Activated CD8-positive, alpha-beta memory T cell treated with anti-CD3 and anti-CD28 coated beads, Interleukin-2, amount 10 ng/mL, durations not matched to agents 7 days and 5 days (primary cell): ENCODE results near the gene TKTL1. TPM values are rescaled to one million over a fixed set of nuclear protein-coding genes. Genes with fewer than 3 reads are reported as not detected.

Experiments
- ATAC-seq: fragments of 150-1000 bp; cut with Tn5 transposase; one replicate; pipeline ENCODE4 v1.10.0; 2021; ENCODE audit warnings: moderate library complexity
- CTCF ChIA-PET: fragments of 350-600 bp; sonication (Branson Sonifier 250); formaldehyde crosslinking; loops from one replicate; lab custom pipeline; 2021; ENCODE audit warnings: antibody characterized with exemption; lab: Charles Lee
- DNase-seq: peaks from one replicate; pipeline ENCODE4 v3.0.0-alpha.2; 2020
- H3K27ac Mint-ChIP-seq: one replicate; pipeline ENCODE4 v1.8.0; 2021; ENCODE audit warnings: mild to moderate bottlenecking, mixed read lengths
- H3K27me3 Mint-ChIP-seq: one replicate; pipeline ENCODE4 v1.8.0; 2021; ENCODE audit warnings: mixed read lengths
- H3K36me3 Mint-ChIP-seq: one replicate; pipeline ENCODE4 v1.8.0; 2021; ENCODE audit warnings: mild to moderate bottlenecking, mixed read lengths
- H3K4me1 Mint-ChIP-seq: one replicate; pipeline ENCODE4 v1.8.0; 2021; ENCODE audit warnings: mixed read lengths
- H3K4me3 Mint-ChIP-seq: one replicate; pipeline ENCODE4 v1.8.0; 2021; ENCODE audit warnings: mild to moderate bottlenecking, moderate library complexity, mixed read lengths
- H3K9me3 Mint-ChIP-seq: one replicate; pipeline ENCODE4 v1.8.0; 2022; ENCODE audit warnings: low read depth, mixed read lengths
- total RNA-seq, 2 experiments: library from RNA; stranded (reverse); gene quantifications; one replicate each; pipeline ENCODE4 v1.2.3, GENCODE V29; 2021

Gene TKTL1
- total RNA-seq, 2 experiments from 2014 or later = 0.75 to 1.1 TPM

DNA sequence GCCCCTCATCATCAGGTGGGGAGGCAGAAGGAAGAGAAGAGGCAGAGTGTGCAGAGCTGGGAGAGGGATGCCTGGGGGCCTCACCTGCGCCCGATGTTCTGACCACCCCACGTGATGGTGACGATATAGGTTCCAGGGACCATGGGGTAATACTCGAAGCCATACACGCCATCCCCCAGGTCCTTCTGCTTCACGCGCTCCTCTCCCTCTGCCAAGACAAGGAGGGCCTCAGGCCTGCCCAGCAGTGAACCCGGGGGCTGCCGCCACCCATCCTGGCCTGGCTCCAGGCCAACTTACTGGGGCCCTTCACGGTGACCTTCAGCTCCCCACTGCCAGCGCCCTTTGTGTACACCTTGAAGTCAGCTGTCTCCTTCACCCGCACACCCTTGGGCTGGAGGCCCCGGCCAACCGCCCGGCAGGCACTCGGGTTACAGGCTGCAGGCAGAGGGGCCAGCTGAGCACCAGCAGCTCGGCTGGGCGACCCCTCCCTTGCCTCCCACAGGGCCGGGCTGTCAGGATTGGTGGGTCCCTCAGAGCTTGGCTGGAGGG lies 69.5 kb downstream of the TKTL1 start:
- Mint-ChIP-seq H3K36me3 (peaks cover 42% of the 10 kb centered on the region), H3K4me3 (no peak overlapping the region), H3K9me3 (no peaks in the 10 kb centered on the region), H3K4me1 (peaks cover 47% of the 10 kb centered on the region), H3K27ac (no peak overlapping the region), H3K27me3 (no peaks in the 10 kb centered on the region)
- CTCF ChIA-PET = no interaction called here
- ATAC-seq = no peak
- DNase-seq = no peak

DNA sequence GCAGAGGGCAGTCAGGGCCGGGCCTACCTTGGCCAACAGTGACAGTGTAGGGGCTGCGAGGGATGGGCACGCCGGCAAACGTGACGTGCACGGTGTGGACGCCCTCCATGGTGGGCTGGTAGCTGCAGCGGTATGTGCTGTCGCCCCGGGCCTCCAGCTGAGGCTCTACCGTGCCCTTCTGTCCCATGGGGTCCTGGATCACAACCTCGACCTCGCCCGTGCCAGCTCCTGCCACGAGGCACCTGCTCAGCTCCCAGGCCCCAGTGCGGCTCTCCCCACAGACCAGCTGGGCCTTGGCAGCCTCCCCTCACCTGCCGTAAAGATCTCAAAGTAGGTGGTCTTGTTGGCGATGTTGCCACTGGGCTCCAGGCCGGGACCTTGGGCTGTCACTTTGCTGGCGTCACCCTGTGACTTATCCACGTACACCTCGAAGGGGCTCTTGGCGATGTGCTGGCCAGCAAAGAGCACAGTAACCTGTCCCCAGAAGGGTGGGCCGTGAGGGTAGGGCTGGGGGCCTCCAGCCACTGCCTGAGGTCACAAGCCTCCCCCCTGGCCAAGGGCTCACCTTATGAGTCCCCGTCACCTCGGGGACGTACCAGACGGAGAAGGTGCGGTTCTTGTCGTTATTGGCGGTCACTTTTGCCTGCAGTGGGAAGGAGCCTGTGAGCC lies 70.5 kb downstream of the TKTL1 start:
- DNase-seq (no peak), ATAC-seq (no peak)
- Mint-ChIP-seq H3K4me1 (peaks cover 41% of the 10 kb centered on the region), H3K27ac (peak overlapping the region; percentile 56), H3K4me3 (no peak overlapping the region), H3K9me3 (no peaks in the 10 kb centered on the region), H3K27me3 (no peaks in the 10 kb centered on the region), H3K36me3 (peaks cover 46% of the 10 kb centered on the region)
- CTCF ChIA-PET = interaction anchor here (1.4 kb wide), 1 partner anchor 16 kb away, joined by 5 read pairs; no protein-coding TSS in a partner anchor

DNA sequence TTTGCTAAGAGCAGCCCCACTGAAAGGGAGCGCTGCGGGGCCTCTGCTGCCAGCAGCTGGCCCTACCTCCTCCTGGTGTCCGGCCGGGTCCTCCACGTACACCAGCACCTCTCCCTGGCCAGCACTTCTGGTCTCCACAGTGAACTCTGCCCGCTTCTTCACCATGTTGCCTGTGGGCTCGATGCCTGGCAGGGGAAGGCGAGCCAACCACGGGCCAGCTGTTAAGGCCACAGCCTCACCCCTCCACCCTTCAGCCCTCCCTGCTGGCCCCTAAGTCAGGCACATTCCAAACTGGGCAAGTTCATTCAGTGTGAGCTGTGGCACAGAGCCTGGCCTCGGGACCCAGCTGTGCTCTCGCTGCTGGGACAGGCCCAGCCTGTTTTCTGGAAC lies 71.1 kb downstream of the TKTL1 start:
- Mint-ChIP-seq H3K36me3 (peaks cover 42% of the 10 kb centered on the region), H3K9me3 (no peaks in the 10 kb centered on the region), H3K4me3 (no peak overlapping the region), H3K27me3 (no peaks in the 10 kb centered on the region), H3K4me1 (peaks cover 38% of the 10 kb centered on the region), H3K27ac (peak overlapping the region; percentile 56)
- CTCF ChIA-PET = interaction anchor here (1.4 kb wide), 1 partner anchor 16 kb away, joined by 5 read pairs; no protein-coding TSS in a partner anchor
- no peak for ATAC-seq
- no peak for DNase-seq

DNA sequence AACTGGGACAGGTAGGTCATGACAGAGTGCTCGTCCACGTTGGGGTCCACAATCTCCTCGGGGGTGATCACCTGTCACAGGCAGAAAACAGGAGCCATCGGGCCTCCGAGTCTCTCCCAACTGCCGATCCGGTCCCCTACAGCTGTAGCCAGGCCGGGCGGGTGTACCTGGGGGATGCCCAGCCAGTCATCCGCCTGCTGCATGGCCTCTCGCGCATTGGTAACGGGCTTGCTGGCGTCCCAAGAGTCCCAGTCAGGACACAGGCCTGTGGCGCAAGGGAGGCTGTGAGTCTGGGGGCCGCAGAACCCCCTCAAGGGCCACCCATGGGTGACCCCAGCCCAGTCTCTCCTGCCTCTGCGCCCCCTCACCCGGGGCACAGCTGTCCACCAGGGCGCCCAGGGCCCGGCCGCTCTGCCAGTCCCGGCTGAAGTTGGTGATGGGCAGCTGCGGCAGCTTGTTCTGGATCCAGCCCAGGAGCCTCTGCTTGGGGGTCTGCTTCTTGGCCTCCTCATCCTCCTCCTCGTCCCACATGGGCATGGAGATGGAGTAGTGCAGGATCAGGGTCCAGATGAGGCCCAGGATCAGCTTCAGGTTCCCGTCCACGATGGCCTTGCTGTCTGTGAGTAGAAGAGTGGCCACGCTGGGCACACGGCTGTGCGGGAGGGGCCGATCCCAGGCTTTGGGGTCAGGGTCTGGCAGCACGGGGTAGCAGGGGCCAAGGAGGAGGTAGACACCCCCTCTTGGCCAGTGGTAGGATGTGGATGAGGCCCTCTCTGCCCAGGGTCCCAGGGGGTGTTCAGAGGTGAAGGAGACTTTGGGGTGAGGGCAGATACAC lies 72.1 kb downstream of the TKTL1 start:
- CTCF ChIA-PET = interaction anchor here (0.8 kb wide), 1 partner anchor 161 kb away, joined by 3 read pairs; no protein-coding TSS in a partner anchor
- H3K4me3 Mint-ChIP-seq = peak overlapping the region; percentile 96
- H3K27me3 Mint-ChIP-seq = no peaks in the 10 kb centered on the region
- H3K9me3 Mint-ChIP-seq = no peaks in the 10 kb centered on the region
- DNase-seq = no peak
- H3K36me3 Mint-ChIP-seq = peaks cover 38% of the 10 kb centered on the region
- H3K4me1 Mint-ChIP-seq = peaks cover 38% of the 10 kb centered on the region
- peak overlapping the region; percentile 83 for H3K27ac Mint-ChIP-seq
- ATAC-seq = no peak

DNA sequence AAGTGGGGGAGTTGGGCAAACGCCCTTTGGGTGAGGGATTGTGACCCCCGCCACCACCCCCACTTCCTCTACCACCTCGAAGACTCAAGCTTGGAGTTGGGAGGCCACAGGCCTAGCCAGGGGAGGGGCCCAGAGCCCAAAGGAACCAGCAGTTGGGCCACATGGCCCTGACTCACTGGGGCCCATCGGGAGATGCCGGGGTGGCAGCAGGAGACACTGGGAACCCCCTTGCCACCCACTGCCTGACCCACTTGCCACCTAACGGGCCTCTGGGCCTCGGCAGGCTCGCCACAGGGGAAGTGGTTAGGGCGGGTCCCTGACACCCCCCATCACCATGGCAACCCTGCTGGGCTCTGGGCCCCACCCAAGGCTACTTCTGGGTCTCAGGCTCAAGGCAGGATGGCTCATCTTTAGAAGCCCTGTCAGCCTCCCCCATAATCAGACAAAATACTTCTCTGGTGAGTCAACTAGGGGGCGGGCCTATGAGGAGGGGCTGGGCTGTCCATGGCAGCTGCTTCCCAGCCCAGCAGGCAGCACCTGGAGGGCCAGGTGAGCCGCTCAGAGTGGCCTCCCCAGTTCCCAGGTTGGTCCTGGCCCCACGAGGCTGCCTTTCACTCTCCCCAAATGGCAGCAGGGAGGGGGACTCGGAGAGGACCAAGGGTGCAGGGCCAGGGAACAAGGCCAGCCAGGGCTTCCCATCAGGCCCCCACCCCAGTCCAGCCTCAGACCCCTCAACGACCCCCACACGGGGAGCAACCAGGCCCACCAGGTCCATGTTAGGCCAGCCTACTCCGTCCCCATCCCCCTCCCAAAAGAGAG lies 73.2 kb downstream of the TKTL1 start:
- H3K27me3 Mint-ChIP-seq = no peaks in the 10 kb centered on the region
- ATAC-seq (peak; percentile 48), DNase-seq (peak; percentile 95)
- H3K4me1 Mint-ChIP-seq = peaks cover 36% of the 10 kb centered on the region
- H3K27ac Mint-ChIP-seq = peak overlapping the region; percentile 83
- CTCF ChIA-PET = interaction anchor here (0.8 kb wide), 1 partner anchor 160 kb away, joined by 3 read pairs; no protein-coding TSS in a partner anchor
- no peaks in the 10 kb centered on the region for H3K9me3 Mint-ChIP-seq
- peaks cover 33% of the 10 kb centered on the region for H3K36me3 Mint-ChIP-seq
- peak overlapping the region; percentile 96 for H3K4me3 Mint-ChIP-seq

DNA sequence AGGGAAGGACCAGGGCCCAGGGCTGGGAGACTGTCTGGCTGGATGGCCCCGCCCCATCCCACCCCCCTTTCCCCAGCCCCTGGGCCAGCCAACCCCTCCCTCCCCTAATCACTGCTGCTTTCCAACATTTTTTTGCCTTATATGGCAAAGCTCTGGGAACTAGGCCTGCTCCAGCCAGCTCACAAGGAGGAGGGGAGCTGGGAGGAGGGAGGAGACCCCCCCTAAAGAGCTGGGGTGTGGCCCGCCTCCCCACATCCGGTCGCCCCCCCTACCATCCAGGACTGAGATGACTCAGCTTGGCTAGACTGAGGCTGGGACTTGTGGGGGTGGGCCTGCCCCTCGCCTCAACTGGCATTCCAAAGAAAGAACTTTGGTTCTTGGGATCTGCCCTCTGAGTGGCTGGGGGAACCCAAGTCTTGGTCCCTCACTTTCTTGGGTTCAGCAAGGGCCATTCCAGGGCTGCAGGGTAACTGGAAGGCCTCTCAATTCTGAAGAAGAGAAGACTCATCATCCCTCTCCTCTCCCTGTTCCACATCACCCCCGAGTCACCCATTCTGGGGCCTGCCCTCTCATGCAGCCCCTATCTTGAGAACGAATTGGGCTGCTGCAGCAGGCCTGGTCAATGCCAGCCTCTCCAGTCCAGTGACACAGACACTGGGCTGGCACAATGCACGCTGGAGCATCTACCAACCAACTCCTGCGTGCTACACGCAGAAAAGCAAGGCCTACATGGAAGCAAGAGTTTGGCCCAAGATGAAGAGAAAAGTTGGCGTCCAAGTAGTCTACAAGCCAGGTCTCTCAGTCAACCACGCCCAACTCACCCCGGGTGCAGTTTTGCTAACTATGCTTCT lies 74.1 kb downstream of the TKTL1 start:
- H3K27ac Mint-ChIP-seq = peak overlapping the region; percentile 89
- peaks cover 30% of the 10 kb centered on the region for H3K36me3 Mint-ChIP-seq
- peaks cover 32% of the 10 kb centered on the region for H3K4me1 Mint-ChIP-seq
- ATAC-seq = peak; percentile 3
- no peaks in the 10 kb centered on the region for H3K9me3 Mint-ChIP-seq
- peak overlapping the region; percentile 96 for H3K4me3 Mint-ChIP-seq
- peak; percentile 89 for DNase-seq
- CTCF ChIA-PET = interaction anchor here (1.7 kb wide), 1 partner anchor 9 kb away, joined by 5 read pairs; the partner anchor contains the start of gene EMD
- no peaks in the 10 kb centered on the region for H3K27me3 Mint-ChIP-seq

DNA sequence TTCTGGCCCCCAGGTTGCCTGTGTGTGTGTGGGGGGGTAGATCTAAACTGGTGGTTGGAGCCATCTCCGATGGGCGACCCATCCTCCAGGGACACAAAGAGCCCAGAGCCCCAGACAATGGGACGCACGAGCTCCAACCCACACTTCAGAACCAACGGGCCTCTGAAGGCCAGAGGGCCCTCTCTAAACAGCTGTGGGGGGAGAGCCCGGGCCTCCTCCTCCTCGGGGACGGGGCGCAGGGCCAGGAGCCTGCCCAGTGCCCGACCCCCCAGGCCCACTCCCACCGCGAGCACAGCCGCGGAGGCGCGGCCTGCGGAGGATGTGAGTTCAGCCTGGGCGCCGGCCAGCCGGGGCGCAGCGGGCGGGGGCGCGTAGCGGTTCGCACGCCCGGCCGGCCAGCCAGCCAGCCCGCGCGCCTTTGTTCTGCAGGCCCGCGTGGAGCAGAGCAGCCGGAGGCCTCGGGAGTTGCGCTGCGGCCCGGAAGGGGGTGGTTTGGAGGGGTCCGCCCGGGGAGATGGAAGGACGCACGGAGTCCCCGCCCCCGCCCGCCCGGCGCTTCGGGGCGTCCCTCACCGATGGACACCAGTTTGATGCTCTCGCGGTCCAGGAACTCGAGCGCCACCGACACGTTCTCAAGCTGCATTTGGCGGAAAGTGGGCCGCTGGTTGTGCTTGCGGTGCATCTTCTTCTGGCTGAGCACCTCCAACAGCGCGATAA lies 74.9 kb downstream of the TKTL1 start:
- DNase-seq = no peak
- CTCF ChIA-PET = interaction anchor here (0.8 to 1.7 kb wide), 2 partner anchors 9 to 42 kb away, joined by 3 to 5 read pairs; partner anchors contain the start of gene EMD
- Mint-ChIP-seq H3K9me3 (no peaks in the 10 kb centered on the region), H3K27me3 (no peaks in the 10 kb centered on the region), H3K4me1 (peaks cover 34% of the 10 kb centered on the region), H3K4me3 (peak overlapping the region; percentile 96), H3K36me3 (peaks cover 27% of the 10 kb centered on the region), H3K27ac (peak overlapping the region; percentile 89)
- ATAC-seq = no peak

DNA sequence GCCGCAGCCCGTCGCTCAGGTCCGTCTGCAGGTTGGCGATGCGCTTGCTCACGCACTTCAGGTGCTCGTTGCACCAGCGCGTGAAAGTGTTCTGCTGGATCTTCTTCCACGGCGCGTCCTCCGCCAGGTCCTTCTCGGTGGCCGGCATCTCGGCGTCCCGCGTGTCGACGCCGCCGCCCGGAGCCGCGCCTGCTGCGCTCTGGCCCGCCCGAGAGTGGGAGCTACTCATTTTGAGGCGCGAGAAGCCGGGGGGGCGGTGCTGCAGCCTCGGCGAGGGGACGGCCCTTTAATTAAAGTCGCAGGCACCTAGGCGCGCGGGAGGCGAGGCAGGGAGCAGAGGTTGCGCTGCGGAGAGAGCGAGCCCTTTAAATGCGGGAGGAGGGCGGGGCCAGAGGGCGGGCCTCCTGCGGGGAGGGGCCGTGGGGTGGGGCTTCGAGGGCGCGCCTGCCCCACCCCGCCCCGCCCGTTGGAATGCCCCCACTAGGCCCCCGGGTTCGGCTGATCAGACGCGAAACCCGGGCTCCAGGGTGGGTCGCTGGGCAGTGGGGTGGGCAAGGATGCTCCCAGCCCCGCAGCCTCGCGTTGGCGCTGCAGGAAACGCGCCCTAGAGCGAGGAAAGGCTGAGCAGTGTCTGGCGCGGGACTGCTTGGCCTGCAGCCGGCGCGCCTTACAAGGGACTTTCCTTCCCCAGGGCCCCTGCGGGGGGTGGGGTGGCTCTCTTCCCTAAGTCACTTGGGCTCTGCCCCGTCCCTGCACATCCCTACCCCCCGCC lies 75.6 kb downstream of the TKTL1 start:
- Mint-ChIP-seq H3K9me3 (no peaks in the 10 kb centered on the region), H3K27me3 (no peaks in the 10 kb centered on the region), H3K4me3 (peak overlapping the region; percentile 81), H3K36me3 (peaks cover 25% of the 10 kb centered on the region), H3K4me1 (peaks cover 29% of the 10 kb centered on the region), H3K27ac (peak overlapping the region; percentile 80)
- CTCF ChIA-PET = interaction anchor here (0.5 to 1.7 kb wide), 3 partner anchors 8 to 41 kb away, joined by 3 to 5 read pairs (median 3); partner anchors contain the start of gene EMD
- ATAC-seq = peak; percentile 54
- DNase-seq = peak; percentile 96

DNA sequence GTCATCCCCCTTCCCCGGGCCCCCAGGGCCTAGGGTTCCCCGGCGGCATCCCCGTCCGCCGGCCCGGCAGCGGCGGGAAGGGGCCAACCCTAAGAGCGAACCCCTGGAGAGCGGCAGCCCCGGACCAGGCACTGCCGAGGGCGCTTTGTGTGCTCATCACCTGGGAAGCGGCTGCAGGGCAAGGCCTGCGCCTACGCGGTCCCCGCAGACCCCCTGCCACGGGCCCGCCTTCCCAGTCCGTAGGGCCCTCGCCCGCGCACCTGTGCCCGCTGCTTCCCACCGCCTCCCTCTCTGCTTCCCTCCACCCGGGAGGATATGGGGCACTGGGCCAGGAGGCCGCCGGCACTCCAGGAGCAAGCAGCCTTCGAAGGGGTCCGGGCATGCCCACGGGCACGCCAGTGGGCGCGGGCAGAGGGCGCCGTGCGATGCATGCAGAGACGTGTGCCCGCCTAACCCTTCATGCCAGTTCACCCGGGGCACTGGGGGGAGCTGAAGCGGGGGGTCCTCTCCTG lies 76.2 kb downstream of the TKTL1 start:
- H3K36me3 Mint-ChIP-seq = peaks cover 21% of the 10 kb centered on the region
- CTCF ChIA-PET = no interaction called here
- DNase-seq (no peak), ATAC-seq (no peak)
- peaks cover 31% of the 10 kb centered on the region for H3K4me1 Mint-ChIP-seq
- no peaks in the 10 kb centered on the region for H3K9me3 Mint-ChIP-seq
- H3K4me3 Mint-ChIP-seq = peak overlapping the region; percentile 81
- H3K27me3 Mint-ChIP-seq = no peaks in the 10 kb centered on the region
- peak overlapping the region; percentile 92 for H3K27ac Mint-ChIP-seq

DNA sequence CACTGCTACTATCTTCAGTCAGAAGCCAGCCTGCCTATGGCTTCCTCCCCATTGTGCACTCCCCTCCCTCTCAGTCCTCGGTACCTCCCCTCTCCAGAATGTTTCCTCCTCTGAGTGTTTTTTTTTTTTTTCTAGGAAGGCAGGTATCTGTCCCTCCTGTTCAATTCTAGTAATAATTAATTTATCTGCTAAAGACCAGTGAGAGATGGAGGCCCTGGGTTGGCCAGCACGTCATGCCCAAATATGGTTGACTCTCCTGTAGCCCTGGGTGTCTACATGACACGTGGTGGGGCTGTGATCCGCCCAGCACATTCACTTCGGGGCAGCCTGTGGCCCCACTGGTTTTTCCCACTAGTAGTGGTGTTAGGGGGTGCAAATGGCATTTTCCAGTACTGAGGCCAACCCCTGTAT lies 77.0 kb downstream of the TKTL1 start:
- H3K36me3 Mint-ChIP-seq = peaks cover 17% of the 10 kb centered on the region

More for the DNA sequence above, 77.0 kb downstream of the TKTL1 start:
- ATAC-seq (peak; percentile 34), DNase-seq (peak; percentile 81)
- peak overlapping the region; percentile 92 for H3K27ac Mint-ChIP-seq
- CTCF ChIA-PET = interaction anchor here (0.8 to 2.1 kb wide), 10 partner anchors 23 to 359 kb away, joined by 3 to 8 read pairs (median 4); partner anchors contain the start of genes SLC10A3 and UBL4A
- peak overlapping the region; percentile 81 for H3K4me3 Mint-ChIP-seq
- no peaks in the 10 kb centered on the region for H3K27me3 Mint-ChIP-seq
- peaks cover 31% of the 10 kb centered on the region for H3K4me1 Mint-ChIP-seq
- no peaks in the 10 kb centered on the region for H3K9me3 Mint-ChIP-seq
